ENCODE measurements around the gene FAM171A1.
"Not testable (repeated sequence)": the region's sequence is repeated elsewhere in the genome, so short reads cannot be mapped to it uniquely, and the experiment has no call there.

Gene FAM171A1

DNA sequence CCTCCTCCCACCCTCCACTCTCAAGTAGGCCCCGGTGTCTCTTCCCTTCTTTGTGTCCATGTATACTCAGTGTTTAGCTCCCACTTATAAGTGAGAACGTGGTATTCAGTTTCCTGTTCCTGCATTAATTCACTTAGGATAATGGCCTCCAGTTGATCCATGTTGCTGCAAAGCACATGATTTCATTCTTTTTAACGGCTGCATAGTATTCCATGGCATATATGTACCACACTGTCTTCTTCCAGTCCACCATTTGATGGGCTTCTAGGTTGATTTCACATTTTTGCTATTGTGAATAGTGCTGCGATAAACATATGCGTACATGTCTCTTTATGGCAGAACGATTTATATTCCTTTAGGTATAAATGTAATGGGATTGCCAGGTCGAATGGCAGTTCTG is 51.0 kb downstream of the FAM171A1 start:
- DNase-seq (ENCODE audit: low read depth) = no peak

DNA sequence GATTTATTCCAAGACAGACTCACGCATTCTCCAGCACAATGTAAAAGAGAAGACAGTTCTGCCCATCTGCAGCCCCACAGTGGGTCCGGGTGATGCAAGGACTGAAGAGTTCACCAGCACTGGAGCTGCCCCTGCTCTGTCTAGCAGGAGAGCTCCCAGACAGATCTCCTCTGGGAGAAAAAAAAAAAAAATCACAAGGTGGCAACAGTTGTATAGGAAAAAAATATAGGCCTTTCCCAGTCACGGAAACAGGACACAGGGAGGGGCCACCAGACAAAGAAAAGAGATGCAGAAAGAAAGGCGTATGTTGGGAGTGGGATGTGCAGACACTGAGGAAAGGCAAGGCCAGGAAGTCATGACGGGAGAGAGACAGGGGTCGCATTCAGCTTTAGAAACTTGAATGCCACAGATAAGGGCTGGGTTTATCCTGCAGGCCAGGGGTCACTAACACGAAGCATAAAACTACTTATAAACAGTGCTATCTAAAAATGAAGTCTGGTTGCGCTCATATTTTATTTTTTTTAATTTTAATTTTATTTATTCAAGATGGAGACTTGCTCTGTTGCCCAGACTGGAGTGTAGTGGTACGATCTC is 54.1 kb downstream of the FAM171A1 start:
- no peak for DNase-seq (ENCODE audit: low read depth)

DNA sequence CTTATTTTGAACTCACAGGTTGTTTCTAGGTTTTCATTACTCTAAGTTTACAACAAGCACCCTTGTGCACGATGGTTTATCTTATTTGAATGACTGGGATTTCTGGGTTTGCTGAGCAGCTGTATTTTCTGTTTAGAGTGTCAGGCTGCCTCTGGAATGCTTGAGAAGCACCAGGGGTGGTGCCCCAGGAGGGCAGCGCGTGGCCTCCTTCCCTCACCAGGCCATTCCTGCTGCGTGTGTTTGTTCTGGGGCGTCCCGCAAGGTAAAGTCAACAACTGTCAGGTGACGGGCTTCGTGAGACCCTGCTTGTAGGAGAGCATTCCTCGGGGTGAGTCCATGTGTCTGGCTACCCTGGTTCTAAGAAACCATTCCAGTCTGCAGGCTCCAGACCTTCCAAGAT is 54.9 kb downstream of the FAM171A1 start:
- no peak for DNase-seq (ENCODE audit: low read depth)

DNA sequence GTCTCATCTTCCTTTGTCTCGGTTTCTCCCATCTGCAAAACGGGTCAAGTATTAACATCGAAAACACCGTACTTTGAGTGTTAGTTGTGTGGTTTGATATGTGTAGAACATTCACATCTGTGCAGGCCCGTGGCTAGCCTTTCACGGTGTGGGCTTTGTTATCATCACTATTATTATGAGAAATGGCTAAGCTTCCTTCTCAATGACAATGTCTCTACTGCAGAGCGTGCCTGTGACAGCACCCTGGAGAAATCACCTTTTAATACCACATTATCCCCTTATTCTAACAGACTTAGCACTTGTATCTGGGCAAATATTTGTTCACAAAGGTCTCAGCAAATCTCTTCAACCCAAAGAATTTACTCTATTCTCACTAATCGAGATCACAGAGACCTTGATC is 55.8 kb downstream of the FAM171A1 start:
- DNase-seq (ENCODE audit: low read depth) = no peak

DNA sequence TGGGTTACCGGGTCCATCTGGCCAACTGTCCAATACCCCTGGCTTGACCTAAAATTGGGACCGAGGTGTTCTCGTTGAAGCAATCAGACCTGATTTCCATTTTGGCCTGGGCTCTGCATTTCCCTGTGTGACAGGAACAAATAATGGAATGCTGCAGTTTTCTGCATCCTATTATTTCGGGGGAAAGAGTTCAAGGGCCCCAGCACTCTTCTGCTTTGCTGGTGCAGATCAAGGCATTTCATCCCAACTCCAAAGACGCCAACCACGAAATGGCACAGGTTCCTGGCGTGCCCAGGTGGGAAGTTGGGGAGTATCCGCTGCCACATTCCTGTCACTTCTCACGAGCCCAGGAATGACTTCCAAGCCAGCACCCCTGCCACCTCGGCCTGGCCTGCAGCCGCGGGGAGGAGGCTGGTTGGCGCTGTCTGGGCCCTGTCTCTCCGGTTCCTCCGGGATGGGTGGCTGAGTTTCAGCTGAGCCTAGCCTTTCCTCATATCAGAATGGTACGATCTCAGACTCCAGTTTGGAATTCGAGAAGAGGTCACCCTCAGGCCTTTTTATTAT is 56.5 kb downstream of the FAM171A1 start:
- DNase-seq (ENCODE audit: low read depth) = no peak

DNA sequence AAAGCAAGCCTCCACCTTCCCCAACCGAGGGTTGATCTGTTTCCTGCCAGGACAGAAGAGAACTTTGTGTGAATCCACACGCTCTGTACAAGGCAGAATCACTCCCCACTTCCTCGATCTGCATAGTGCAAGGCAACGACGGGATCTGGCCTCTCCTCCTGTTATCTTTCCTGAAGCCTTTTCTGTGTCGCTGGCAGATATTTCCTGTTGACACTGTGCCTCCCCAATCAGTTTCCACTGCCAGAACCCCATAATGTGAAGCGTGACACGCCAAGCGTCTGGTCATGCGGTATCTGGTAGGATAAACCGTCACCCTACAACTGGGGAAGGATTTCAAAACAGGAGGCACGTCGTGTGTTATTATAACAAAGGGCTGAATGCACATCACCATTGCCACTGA is 57.2 kb downstream of the FAM171A1 start:
- no peak for DNase-seq (ENCODE audit: low read depth)

DNA sequence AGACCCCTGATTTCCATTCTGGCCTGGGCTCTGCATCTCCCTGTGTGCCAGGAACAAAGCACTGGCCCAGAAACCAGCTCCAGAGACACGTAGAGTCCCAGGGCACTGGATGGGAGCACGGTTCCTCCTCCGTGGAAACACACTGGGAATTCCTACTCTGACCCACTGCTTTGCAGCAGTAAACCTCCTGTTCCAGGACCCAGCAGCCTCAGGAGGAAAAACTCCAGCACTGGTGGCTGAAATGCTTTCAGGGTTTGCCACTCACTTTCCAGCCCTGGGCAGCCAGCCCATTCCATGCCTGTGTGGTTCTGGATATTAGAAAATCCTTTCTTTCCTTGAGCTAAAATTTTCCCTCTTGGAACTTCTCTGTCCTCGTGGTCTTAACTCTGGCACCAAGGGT is 58.0 kb downstream of the FAM171A1 start:
- no peak for DNase-seq (ENCODE audit: low read depth)

DNA sequence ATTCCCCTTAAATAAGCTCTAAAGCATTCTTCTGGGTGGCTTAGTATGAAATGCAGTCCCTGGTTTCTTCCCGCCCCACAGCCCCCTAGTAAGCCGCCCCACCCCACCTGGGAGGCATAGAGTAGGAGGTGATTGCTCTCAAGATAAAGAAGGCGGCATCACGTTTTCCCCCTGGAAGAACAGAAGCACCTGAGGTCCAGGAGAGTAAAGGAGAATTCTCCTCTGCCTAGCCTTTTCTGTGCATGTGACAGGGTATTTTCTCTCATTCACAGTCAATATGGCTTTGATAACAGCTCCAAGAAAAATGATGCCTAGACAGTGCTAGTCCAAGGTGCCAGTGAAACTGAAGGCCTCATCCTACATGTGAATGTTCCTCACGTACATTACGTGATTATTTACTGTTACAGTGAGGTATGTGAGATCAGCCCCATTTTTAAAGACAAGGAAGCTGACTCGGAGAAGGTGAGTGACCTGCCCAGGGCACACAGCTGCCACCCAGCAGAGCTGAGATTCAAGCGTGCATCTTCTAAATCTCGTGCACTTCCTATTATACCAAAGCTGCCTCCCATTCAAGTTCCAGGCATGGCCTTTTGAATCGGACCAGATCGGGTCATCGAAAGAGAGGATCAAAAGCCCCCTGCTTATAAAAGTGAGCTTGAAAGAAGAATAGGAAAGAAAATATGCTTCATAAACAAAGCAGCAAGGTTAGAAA is 59.4 kb downstream of the FAM171A1 start:
- DNase-seq (ENCODE audit: low read depth) = no peak

DNA sequence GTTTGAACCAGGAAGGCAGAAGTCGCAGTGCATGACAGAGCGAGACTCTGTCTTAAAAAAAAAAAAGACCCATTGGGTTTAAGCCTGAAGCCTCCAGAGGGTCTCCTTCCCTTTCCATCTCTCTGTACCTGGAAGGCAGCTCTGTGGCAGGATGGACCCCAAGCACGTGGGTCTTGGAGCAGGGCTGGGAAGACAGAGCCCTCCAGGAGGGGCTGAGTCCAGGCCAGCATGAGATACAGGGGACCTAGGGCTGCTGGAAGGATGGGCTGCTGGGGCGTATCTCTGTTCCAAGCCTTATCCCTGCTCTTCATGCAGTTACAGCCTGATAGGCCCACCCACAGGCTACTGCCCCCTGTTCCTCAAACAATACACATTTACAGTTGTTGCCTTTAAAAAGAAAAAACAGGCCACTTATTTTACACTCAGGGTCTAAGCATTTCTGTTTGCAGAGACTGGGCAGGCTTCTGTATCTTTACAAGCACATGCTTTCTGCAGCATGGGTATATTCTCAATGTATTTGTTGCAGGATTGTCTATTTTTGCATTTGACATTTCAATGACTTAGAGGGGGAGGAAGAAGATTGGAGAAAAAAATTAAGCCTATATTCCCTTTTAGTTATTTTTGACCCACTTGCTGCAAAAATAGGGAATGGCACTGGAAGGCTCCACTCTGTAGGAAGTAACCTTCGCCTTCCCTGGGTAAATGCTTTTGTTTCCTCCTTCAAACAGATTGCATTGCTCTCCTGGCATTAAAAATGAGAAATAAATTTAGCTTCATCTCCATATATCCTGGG is 60.1 kb downstream of the FAM171A1 start:
- DNase-seq (ENCODE audit: low read depth) = no peak

DNA sequence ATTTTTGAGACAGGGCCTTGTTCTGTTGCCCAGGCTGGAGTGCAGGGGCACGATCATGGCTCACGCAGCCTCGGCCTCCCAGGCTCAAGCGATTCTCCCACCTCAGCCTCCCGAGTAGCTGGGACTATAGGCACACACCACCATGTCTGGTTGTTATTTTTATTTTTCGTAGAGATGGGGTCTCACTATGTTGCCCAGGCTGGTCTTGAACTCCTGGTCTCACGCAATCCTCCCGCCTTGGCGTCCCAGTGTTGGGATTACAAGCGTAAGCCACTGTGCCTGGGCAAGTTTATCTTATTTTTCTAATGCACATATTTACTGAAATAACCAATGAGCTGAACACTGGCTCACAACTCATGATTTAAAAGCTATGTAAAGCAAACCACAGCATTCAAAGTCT is 61.9 kb downstream of the FAM171A1 start:
- DNase-seq (ENCODE audit: low read depth) = no peak

DNA sequence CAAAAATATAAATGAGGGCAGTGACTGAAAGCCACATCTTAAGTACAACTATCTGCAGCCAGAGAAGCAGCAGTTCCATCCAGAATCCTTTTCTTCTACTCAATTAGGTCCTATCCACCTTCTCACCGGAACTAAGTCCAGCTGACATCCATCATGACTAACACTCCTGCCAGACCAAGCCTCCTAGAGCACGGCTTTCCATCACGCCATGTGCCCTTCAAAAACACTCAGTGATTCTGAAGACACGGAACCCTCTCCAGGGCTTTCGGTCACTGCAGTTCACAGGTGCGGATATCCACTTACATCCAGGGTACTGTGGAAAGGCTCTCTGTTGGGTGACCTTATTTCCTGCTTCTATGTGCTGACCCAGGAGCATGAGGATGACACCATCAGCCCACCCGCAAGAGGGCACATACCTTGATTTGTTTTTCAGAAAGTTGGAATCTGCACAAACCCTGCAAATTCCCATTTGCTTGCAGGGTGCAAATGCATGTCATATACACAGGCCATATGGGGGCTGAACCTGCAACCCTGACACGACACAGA is 64.3 kb downstream of the FAM171A1 start:
- DNase-seq (ENCODE audit: low read depth) = no peak

DNA sequence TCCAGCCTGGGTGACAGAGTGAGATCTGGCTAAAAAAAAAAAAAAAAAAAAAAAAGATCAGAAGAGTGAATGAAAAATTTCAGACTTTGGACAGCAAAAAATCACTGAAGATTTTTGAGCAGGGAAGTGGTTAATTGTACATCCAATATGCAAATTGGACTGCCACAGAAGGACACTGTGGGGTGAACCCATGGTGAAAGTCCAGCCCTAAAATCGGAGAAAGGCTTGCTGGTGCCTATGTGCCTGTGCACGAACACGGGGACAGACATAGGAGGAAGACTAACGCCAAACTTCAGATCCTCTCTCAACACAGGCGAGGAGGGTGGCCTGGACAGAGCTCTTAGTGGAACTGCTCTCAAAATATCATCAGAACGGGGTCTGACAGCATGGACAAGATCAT is 65.5 kb downstream of the FAM171A1 start:
- no peak for DNase-seq (ENCODE audit: low read depth)

DNA sequence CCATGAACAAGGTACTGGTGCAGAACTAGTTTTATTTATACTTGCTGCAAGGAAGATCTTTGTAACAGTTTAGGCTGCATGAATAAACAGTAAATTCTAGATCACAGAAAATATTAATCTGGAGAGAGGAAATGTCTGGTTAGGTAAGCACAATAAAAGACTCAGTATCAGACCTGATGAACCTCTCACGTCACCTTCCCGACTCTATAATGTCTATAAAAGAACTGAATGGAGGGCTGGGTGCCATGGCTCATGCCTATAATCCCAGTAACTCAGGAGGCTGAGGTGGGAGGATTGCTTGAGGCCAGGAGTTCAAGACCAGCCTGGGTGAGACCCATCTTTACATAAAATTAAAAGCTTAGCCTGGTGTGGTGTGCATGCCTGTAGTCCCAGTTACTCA is 65.9 kb downstream of the FAM171A1 start:
- DNase-seq (ENCODE audit: low read depth) = no peak

DNA sequence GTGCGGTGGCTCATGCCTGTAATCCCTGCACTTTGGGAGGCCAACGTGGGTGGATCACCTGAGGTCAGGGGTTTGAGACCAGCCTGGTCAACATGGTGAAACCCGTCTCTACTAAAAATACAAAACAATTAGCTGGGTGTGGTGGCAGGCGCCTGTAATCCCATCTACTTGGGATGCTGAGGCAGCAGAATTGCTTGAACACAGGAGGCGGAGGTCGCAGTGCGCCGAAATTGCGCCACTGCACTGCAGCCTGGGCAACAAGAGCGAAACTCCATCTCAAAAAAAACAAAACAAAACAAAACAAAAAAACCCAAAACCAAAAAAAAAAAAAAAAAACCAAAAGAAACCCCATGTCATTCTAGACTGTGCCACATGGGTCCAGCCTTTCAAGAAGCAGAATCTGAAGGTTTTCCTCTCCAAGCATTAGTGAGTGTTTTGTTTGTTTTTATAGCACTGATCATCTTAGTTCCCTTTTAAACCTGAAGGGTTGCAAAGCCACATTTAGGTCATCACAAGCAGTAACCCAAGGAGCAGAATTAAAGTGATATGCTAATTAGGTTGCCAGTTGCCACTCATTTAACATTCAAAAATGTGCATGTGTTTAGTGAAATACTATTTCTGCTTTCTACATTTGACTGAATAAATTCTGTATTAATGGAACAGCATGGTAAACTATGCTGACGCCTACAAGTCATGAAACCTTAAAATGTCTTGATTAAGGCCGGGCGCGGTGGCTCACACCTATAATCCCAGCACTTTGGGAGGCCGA is 68.7 kb downstream of the FAM171A1 start:
- DNase-seq (ENCODE audit: low read depth) = not testable (repeated sequence)

DNA sequence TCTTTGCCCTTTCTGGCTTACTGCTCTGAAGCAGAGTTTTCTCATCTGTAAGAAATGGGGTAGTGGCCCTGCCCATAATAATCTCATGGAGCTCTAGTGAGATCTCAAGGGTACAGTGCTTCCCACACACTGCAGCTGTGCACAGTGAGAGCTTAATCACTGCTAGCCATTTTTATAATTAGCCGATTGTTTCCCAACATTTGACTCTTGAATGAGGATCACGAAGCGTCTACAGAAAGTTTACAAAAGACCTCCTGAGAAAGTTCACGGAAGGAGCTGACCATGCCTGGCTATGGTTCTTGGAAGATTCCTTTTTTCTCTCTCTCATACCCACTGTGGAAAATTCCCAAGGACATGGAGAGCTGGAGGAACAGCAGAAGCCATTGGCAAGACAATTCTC is 70.4 kb downstream of the FAM171A1 start:
- no peak for DNase-seq (ENCODE audit: low read depth)

DNA sequence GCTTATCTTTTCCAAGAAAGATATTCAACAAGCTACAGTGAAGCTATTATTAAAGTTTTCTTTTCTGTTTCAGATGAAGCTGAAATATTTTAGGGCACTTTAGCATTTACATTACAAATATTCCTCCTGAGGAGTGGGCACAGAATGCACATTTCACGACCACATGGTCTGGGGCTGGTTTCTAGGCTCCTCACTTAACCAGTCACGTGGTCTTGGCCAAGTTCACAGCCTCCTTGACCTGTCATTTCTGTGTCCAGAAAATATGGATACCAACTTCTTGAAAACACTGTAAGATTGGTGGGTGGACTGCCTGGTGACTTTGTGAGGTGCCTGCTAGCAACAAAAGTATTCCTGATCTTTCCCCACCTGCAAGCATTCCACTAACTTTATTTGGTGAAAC is 70.9 kb downstream of the FAM171A1 start:
- DNase-seq (ENCODE audit: low read depth) = no peak

DNA sequence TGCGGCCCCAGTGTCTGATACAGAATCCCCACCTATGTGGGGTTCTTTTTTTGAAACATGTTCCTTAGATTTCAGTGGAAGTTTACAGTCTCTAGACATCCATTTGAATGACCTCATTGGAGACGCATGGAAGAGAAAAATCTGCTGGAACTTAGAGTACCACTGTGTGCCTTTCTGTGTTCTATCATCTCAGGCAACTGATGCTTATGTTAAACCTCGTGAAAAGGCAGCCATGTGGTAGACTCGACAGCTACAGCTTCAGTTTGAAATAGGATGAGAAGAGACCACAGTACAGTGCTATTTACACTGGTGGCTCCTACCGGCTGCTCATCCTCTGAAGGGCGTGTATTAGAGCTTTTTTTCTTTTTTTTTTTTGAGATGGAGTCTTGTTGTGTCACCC is 74.4 kb downstream of the FAM171A1 start:
- no peak for DNase-seq (ENCODE audit: low read depth)

DNA sequence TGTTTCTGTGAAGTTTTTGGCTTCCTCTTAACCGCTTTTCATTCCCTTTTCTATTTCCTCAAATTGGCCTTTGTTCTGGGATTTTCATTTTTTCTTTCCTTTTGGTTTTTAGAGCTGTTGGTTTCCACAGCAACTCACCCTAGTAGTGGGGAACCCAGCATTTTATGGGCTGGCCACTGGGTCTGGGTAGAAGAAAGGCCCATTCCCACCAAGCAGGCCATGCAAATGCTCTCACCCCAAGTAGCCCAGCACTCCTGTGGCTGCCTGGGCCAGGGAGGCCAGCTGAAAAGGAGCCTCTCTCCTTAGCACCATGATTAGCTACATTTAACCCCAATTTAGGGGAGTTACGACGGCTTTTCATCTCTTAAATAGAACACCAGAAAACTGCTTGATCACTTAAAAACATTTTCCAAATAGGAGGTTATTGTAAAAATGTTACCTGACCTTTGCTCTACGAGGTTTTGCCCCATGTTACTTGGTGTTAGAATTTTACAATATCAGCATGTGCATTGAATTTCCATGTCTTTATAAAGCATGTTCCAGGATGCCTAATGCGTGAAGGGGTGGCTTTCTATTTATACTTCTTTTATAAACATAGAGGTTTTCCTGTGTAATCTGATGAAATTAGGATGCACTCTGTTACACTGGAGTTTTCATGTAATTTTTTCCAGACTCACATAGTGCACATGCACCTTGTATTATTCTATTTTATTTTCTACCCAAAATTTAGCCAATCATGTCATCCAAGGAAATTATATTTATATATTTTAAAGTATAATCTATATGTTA is 75.4 kb downstream of the FAM171A1 start:
- no peak for DNase-seq (ENCODE audit: low read depth)

DNA sequence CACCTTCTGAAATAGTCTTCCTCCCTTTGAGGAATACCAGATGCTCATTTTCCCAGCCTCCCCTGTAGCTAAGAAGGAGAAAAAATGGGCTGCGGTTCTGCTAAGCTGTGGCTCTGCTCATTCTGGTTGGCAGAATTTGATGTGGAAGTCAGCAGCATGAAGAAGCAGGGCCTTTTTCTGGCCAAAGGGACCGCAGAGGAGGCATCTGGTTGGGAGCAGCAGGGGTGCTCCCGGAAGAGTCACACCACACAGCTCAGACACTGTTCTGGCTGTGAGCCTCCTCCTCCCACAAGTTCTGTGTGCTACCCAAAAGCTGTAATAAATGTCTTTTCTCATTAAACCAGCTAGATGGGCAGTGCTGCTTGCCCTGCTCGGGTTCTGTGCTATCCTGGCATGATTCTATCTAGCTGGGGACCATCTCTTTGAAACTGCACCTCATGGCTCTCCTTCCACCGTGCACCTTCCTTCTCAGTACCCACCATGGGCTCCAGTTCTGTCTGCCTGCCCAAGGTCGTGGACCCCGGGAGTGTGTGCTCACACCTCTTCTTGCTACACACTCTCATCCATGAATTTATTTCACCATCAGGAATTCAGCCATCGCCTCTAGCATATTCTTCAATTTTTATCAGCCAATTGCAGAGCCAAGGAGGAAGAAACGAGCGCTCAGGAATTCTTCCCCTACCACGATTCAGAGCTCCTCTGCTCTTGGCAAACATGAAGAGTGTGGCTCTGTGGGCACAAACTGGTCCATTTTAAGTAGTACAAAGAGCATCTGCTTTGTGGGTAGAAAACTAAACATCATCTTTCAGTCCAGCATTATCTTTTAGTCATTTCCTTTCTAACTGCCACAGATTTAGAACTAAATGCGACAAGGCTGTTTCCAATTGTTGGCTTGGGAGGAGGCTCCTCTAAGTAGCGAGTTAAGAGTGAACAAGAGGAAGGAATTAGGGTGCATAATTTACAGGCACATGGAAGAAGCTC is 76.9 kb downstream of the FAM171A1 start:
- peak; percentile 2 for DNase-seq (ENCODE audit: low read depth)

DNA sequence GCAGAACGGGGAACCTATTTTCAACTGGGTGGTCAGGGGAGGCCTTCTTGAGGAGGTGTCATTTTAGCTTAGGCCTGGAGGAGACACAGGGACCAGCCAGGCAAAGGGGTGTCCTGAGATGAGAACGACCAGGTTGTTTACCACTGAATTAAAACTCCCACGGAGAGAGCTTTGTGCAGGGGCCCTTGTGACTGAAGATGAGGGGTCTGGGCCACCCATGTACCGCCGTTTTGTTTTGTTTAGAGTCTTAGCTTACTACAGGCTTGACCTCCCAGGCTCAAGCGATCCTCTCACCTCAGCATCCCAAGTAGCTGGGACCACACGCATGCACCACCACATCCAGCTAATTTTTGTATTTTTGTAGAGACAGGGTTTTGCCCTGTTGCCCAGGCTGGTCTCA is 80.4 kb downstream of the FAM171A1 start:
- no peak for DNase-seq (ENCODE audit: low read depth)
